GM23338 (cell line): ENCODE results near the gene CCDC149. TPM values are rescaled to one million over a fixed set of nuclear protein-coding genes. Genes with fewer than 3 reads are reported as not detected.

Experiments used
- ATAC-seq: fragments of 200-7000 bp; cut with Tn5 transposase; 3 replicates; pipeline ENCODE4 v1.9.1; 2020
- DNase-seq: peaks from one replicate; pipeline ENCODE4 v3.0.0-alpha.2; 2015; ENCODE audit warnings: low spot score
- H2AFZ ChIP-seq: fragments of 200-600 bp; sonication (generic); 2 replicates; pipeline ENCODE4 v1.8.0; 2016; ENCODE audit warnings: antibody characterized with exemption, mild to moderate bottlenecking, moderate library complexity
- H3F3A ChIP-seq: fragments of 200-600 bp; sonication (generic); replicated peaks from 2 replicates; pipeline ENCODE4 v1.8.0; 2017; ENCODE audit warnings: antibody characterized with exemption, mixed run types, low read depth
- H3K27ac ChIP-seq: fragments of 200-600 bp; sonication (generic); 2 replicates; pipeline ENCODE4 v1.6.1; 2016; ENCODE audit warnings: low read depth
- H3K27me3 ChIP-seq: fragments of 200-600 bp; sonication (generic); 2 replicates; pipeline ENCODE4 v1.8.0; 2016; ENCODE audit warnings: mild to moderate bottlenecking, mixed run types, moderate library complexity; ENCODE audit not compliant: insufficient read depth
- H3K36me3 ChIP-seq: fragments of 200-600 bp; sonication (generic); 2 replicates; pipeline ENCODE4 v1.8.0; 2016; ENCODE audit warnings: mild to moderate bottlenecking; ENCODE audit not compliant: insufficient read depth
- H3K4me1 ChIP-seq: fragments of 200-600 bp; sonication (generic); 2 replicates; pipeline ENCODE4 v1.8.0; 2016; ENCODE audit warnings: mild to moderate bottlenecking, moderate library complexity; ENCODE audit not compliant: insufficient read depth
- H3K4me2 ChIP-seq: fragments of 200-600 bp; sonication (generic); 2 replicates; pipeline ENCODE4 v1.7.1; 2017; ENCODE audit warnings: mixed run types
- H3K4me3 ChIP-seq: fragments of 200-600 bp; sonication (generic); 2 replicates; pipeline ENCODE4 v1.6.1; 2016; ENCODE audit warnings: mixed run types
- H3K79me2 ChIP-seq: fragments of 200-600 bp; sonication (generic); replicated peaks from 2 replicates; pipeline ENCODE4 v1.8.0; 2017; ENCODE audit warnings: mild to moderate bottlenecking; ENCODE audit not compliant: insufficient read depth
- H3K9me2 ChIP-seq: fragments of 200-600 bp; sonication (generic); 2 replicates; pipeline ENCODE4 v1.8.0; 2017; ENCODE audit not compliant: insufficient read depth
- H4K20me1 ChIP-seq: fragments of 200-600 bp; sonication (generic); replicated peaks from 2 replicates; pipeline ENCODE4 v1.8.0; 2017; ENCODE audit warnings: mild to moderate bottlenecking; ENCODE audit not compliant: insufficient read depth
- H3K27ac Mint-ChIP-seq: 2 replicates; pipeline ENCODE4 v1.8.0; 2020; ENCODE audit warnings: inconsistent platforms, mild to moderate bottlenecking, moderate library complexity, mixed read lengths
- H3K27me3 Mint-ChIP-seq: 3 replicates; pipeline ENCODE4 v1.8.0; 2022; ENCODE audit warnings: low read depth, mild to moderate bottlenecking, moderate library complexity, mixed read lengths, inconsistent platforms; ENCODE audit not compliant: insufficient read depth, poor library complexity
- H3K36me3 Mint-ChIP-seq: 3 replicates; pipeline ENCODE4 v1.8.0; 2021; ENCODE audit warnings: low read depth, mild to moderate bottlenecking, inconsistent platforms, moderate library complexity, mixed read lengths
- H3K4me1 Mint-ChIP-seq: 3 replicates; pipeline ENCODE4 v1.8.0; 2020; ENCODE audit warnings: mild to moderate bottlenecking, inconsistent platforms, mixed read lengths
- H3K4me3 Mint-ChIP-seq: 3 replicates; pipeline ENCODE4 v1.8.0; 2021; ENCODE audit warnings: moderate library complexity, mild to moderate bottlenecking, inconsistent platforms, mixed read lengths
- H3K9me3 Mint-ChIP-seq: 3 replicates; pipeline ENCODE4 v1.8.0; 2020; ENCODE audit warnings: moderate library complexity, mild to moderate bottlenecking, inconsistent platforms, mixed read lengths
- CREB1 ChIP-seq: fragments of 250-450 bp; sonication (Bioruptor Pico); IDR thresholded peaks from 2 replicates; pipeline ENCODE4 v1.5.0; 2020; ENCODE audit warnings: low read depth, mild to moderate bottlenecking, moderate library complexity
- EZH2 ChIP-seq: fragments of 200-600 bp; sonication (generic); IDR thresholded peaks from one replicate; pipeline ENCODE4 v1.8.0; 2017; ENCODE audit warnings: antibody characterized with exemption, mild to moderate bottlenecking, low read depth; ENCODE audit not compliant: unreplicated experiment
- EZH2phosphoT487 ChIP-seq: fragments of 200-600 bp; sonication (generic); IDR thresholded peaks from one replicate; pipeline ENCODE4 v1.8.1; 2018; ENCODE audit warnings: antibody characterized with exemption; ENCODE audit not compliant: unreplicated experiment
- JUNB ChIP-seq: IDR thresholded peaks from one replicate; pipeline ENCODE4 v1.6.1; 2016; ENCODE audit warnings: antibody characterized with exemption; ENCODE audit not compliant: unreplicated experiment
- NANOG ChIP-seq: IDR thresholded peaks from 2 replicates; pipeline ENCODE4 v1.6.1; 2016; ENCODE audit warnings: antibody characterized with exemption, borderline replicate concordance
- POLR2AphosphoS5 ChIP-seq: IDR thresholded peaks from 2 replicates; pipeline ENCODE4 v1.6.1; 2016; ENCODE audit warnings: antibody characterized with exemption, low read depth
- STAT1 ChIP-seq: IDR thresholded peaks from one replicate; pipeline ENCODE4 v1.6.1; 2016; ENCODE audit warnings: antibody characterized with exemption; ENCODE audit not compliant: unreplicated experiment
- ZNF114 ChIP-seq: fragments of 250-450 bp; sonication (Bioruptor Pico); IDR thresholded peaks from 2 replicates; pipeline ENCODE4 v1.5.0; 2020; ENCODE audit warnings: mild to moderate bottlenecking, moderate library complexity
- ZNF331 ChIP-seq: fragments of 250-450 bp; sonication (Bioruptor Pico); IDR thresholded peaks from 2 replicates; pipeline ENCODE4 v1.5.0; 2020; ENCODE audit warnings: low read depth, mild to moderate bottlenecking, moderate library complexity
- polyA plus RNA-seq: library from polyadenylated mRNA; unstranded; fragments of >200 nt; fragmentation: Nextera tagmentation; extraction: Ambion mirVana; gene quantifications from 2 replicates; pipeline ENCODE4 v1.2.1, GENCODE V29; 2016
- total RNA-seq: library from RNA; depleted of rRNA; stranded (reverse); fragments of >200 nt; shearing (Covaris generic); gene quantifications from 2 replicates; pipeline ENCODE4 v1.2.3, GENCODE V29; 2014
- TF ChIP-seq, protein P1 (sequence below), 2 experiments: fragments of 200-600 bp in 1 of 2; sonication (generic) in 1 of 2; conservative IDR thresholded peaks; 2 replicates each; pipeline versions ENCODE4 v1.5.1 to v1.6.1; 2016 to 2017; ENCODE audit warnings: antibody characterized with exemption in 2 of 2, low read depth in 2 of 2, mild to moderate bottlenecking in 2 of 2, moderate library complexity in 1 of 2
- TF ChIP-seq, protein P2 (sequence below): IDR thresholded peaks from one replicate; pipeline ENCODE4 v1.6.1; 2018; ENCODE audit warnings: antibody characterized with exemption; ENCODE audit not compliant: unreplicated experiment
- TF ChIP-seq, protein P3 (sequence below): IDR thresholded peaks from 2 replicates; pipeline ENCODE4 v1.6.1; 2016; ENCODE audit warnings: antibody characterized with exemption
- TF ChIP-seq, protein P4 (sequence below): fragments of 250-450 bp; sonication (Bioruptor Pico); IDR thresholded peaks from 2 replicates; pipeline ENCODE4 v1.5.0; 2020; ENCODE audit warnings: mild to moderate bottlenecking, moderate library complexity

CCDC149 gene
- total and polyA plus RNA-seq, 2 experiments from 2014 or later, result 2.6 to 6.4 TPM

DNA sequence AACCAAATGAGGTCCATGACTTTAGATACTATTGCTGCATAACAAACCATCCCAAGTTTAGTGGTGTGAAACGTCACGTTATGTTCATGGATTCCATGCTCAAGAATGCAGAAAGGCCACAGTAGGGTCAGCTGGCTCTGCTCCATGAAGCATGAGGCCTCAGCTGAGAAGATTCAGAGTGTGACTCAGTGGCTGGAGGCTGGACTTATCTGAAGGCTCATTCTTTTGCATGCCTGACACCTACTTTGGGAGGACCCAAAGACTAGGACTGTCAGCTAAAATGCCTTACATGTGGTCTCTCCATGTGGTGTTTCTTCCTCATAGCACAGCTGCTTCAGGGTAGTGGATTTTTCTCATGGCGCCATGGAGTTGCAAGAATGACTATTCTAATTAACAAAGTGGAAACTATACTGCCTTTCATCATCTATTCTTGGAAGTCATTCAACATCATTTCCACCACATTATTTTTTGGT is 11.5 kb upstream of the CCDC149 start:
- no peaks in the 10 kb centered on the region for H3K27me3 ChIP-seq
- H3K9me2 ChIP-seq, result peaks cover 9% of the 10 kb centered on the region
- ATAC-seq, result no peak
- H3K27ac ChIP-seq, result no peak overlapping the region
- H3K4me1 ChIP-seq, result peaks cover 12% of the 10 kb centered on the region
- TF ChIP-seq EZH2, result no peak
- no peak for TF ChIP-seq POLR2AphosphoS5
- TF ChIP-seq, protein P1, sequence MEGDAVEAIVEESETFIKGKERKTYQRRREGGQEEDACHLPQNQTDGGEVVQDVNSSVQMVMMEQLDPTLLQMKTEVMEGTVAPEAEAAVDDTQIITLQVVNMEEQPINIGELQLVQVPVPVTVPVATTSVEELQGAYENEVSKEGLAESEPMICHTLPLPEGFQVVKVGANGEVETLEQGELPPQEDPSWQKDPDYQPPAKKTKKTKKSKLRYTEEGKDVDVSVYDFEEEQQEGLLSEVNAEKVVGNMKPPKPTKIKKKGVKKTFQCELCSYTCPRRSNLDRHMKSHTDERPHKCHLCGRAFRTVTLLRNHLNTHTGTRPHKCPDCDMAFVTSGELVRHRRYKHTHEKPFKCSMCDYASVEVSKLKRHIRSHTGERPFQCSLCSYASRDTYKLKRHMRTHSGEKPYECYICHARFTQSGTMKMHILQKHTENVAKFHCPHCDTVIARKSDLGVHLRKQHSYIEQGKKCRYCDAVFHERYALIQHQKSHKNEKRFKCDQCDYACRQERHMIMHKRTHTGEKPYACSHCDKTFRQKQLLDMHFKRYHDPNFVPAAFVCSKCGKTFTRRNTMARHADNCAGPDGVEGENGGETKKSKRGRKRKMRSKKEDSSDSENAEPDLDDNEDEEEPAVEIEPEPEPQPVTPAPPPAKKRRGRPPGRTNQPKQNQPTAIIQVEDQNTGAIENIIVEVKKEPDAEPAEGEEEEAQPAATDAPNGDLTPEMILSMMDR (conservative IDR thresholded peaks at IDR 0.05; ENCODE audit: low read depth in 2 of 2), result no peak
- no peak for TF ChIP-seq JUNB
- no peak for TF ChIP-seq ZNF114 (CRISPR knock-in tag)
- TF ChIP-seq, protein P2, sequence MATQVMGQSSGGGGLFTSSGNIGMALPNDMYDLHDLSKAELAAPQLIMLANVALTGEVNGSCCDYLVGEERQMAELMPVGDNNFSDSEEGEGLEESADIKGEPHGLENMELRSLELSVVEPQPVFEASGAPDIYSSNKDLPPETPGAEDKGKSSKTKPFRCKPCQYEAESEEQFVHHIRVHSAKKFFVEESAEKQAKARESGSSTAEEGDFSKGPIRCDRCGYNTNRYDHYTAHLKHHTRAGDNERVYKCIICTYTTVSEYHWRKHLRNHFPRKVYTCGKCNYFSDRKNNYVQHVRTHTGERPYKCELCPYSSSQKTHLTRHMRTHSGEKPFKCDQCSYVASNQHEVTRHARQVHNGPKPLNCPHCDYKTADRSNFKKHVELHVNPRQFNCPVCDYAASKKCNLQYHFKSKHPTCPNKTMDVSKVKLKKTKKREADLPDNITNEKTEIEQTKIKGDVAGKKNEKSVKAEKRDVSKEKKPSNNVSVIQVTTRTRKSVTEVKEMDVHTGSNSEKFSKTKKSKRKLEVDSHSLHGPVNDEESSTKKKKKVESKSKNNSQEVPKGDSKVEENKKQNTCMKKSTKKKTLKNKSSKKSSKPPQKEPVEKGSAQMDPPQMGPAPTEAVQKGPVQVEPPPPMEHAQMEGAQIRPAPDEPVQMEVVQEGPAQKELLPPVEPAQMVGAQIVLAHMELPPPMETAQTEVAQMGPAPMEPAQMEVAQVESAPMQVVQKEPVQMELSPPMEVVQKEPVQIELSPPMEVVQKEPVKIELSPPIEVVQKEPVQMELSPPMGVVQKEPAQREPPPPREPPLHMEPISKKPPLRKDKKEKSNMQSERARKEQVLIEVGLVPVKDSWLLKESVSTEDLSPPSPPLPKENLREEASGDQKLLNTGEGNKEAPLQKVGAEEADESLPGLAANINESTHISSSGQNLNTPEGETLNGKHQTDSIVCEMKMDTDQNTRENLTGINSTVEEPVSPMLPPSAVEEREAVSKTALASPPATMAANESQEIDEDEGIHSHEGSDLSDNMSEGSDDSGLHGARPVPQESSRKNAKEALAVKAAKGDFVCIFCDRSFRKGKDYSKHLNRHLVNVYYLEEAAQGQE, result no peak
- no peak for TF ChIP-seq STAT1
- TF ChIP-seq, protein P3, sequence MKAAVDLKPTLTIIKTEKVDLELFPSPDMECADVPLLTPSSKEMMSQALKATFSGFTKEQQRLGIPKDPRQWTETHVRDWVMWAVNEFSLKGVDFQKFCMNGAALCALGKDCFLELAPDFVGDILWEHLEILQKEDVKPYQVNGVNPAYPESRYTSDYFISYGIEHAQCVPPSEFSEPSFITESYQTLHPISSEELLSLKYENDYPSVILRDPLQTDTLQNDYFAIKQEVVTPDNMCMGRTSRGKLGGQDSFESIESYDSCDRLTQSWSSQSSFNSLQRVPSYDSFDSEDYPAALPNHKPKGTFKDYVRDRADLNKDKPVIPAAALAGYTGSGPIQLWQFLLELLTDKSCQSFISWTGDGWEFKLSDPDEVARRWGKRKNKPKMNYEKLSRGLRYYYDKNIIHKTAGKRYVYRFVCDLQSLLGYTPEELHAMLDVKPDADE, result no peak
- TF ChIP-seq CREB1 (CRISPR knock-in tag), result no peak
- no peak for TF ChIP-seq NANOG
- TF ChIP-seq, protein P4, sequence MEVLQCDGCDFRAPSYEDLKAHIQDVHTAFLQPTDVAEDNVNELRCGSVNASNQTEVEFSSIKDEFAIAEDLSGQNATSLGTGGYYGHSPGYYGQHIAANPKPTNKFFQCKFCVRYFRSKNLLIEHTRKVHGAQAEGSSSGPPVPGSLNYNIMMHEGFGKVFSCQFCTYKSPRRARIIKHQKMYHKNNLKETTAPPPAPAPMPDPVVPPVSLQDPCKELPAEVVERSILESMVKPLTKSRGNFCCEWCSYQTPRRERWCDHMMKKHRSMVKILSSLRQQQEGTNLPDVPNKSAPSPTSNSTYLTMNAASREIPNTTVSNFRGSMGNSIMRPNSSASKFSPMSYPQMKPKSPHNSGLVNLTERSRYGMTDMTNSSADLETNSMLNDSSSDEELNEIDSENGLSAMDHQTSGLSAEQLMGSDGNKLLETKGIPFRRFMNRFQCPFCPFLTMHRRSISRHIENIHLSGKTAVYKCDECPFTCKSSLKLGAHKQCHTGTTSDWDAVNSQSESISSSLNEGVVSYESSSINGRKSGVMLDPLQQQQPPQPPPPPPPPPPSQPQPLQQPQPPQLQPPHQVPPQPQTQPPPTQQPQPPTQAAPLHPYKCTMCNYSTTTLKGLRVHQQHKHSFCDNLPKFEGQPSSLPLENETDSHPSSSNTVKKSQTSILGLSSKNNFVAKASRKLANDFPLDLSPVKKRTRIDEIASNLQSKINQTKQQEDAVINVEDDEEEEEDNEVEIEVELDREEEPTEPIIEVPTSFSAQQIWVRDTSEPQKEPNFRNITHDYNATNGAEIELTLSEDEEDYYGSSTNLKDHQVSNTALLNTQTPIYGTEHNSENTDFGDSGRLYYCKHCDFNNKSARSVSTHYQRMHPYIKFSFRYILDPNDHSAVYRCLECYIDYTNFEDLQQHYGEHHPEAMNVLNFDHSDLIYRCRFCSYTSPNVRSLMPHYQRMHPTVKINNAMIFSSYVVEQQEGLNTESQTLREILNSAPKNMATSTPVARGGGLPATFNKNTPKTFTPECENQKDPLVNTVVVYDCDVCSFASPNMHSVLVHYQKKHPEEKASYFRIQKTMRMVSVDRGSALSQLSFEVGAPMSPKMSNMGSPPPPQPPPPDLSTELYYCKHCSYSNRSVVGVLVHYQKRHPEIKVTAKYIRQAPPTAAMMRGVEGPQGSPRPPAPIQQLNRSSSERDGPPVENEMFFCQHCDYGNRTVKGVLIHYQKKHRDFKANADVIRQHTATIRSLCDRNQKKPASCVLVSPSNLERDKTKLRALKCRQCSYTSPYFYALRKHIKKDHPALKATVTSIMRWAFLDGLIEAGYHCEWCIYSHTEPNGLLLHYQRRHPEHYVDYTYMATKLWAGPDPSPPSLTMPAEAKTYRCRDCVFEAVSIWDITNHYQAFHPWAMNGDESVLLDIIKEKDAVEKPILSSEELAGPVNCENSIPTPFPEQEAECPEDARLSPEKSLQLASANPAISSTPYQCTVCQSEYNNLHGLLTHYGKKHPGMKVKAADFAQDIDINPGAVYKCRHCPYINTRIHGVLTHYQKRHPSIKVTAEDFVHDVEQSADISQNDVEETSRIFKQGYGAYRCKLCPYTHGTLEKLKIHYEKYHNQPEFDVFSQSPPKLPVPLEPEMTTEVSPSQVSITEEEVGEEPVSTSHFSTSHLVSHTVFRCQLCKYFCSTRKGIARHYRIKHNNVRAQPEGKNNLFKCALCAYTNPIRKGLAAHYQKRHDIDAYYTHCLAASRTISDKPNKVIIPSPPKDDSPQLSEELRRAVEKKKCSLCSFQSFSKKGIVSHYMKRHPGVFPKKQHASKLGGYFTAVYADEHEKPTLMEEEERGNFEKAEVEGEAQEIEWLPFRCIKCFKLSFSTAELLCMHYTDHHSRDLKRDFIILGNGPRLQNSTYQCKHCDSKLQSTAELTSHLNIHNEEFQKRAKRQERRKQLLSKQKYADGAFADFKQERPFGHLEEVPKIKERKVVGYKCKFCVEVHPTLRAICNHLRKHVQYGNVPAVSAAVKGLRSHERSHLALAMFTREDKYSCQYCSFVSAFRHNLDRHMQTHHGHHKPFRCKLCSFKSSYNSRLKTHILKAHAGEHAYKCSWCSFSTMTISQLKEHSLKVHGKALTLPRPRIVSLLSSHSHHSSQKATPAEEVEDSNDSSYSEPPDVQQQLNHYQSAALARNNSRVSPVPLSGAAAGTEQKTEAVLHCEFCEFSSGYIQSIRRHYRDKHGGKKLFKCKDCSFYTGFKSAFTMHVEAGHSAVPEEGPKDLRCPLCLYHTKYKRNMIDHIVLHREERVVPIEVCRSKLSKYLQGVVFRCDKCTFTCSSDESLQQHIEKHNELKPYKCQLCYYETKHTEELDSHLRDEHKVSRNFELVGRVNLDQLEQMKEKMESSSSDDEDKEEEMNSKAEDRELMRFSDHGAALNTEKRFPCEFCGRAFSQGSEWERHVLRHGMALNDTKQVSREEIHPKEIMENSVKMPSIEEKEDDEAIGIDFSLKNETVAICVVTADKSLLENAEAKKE, result no peak
- no peak for TF ChIP-seq ZNF331 (CRISPR knock-in tag)
- TF ChIP-seq EZH2phosphoT487, result no peak
- H3K79me2 ChIP-seq, result no peaks in the 10 kb centered on the region
- no peaks in the 10 kb centered on the region; the same call in 2 of the 3 replicates for H3K36me3 Mint-ChIP-seq
- peaks cover 12% of the 10 kb centered on the region; the same call in 1 of the 3 replicates for H3K9me3 Mint-ChIP-seq
- H3K4me1 Mint-ChIP-seq, result peaks cover 9% of the 10 kb centered on the region
- peaks cover 2% of the 10 kb centered on the region for H3K27me3 Mint-ChIP-seq
- H2AFZ ChIP-seq, result no peak overlapping the region
- H3K36me3 ChIP-seq, result no peaks in the 10 kb centered on the region
- DNase-seq, result no peak
- no peak overlapping the region for H3K27ac Mint-ChIP-seq
- H3F3A ChIP-seq, result no peaks in the 10 kb centered on the region
- no peaks in the 10 kb centered on the region for H4K20me1 ChIP-seq
- no peak overlapping the region; the same call in 1 of the 2 replicates for H3K4me2 ChIP-seq
- H3K4me3 ChIP-seq, result no peak overlapping the region
- no peak overlapping the region for H3K4me3 Mint-ChIP-seq
